Tibial nerve (tissue), 4 donors: ENCODE measurements around the gene PAAF1. TPM values are rescaled to one million over a fixed set of nuclear protein-coding genes. Genes with fewer than 3 reads are reported as not detected.

ENCODE experiments used
- DNase-seq, 2 donors: peaks; one replicate each; pipeline ENCODE4 v3.0.0-alpha.2; 2019; ENCODE audit warnings: low spot score in 2 of 2
- H3K27ac ChIP-seq, 4 donors: fragments of 200-600 bp; sonication (generic) in 3 of 4; one replicate each; pipeline ENCODE4 v1.5.1; 2017 to 2019; ENCODE audit warnings: mild to moderate bottlenecking in 1 of 4
- H3K27me3 ChIP-seq, 2 donors: fragments of 200-600 bp; sonication (generic) in 1 of 2; one replicate each; pipeline versions ENCODE4 v1.5.1 to v1.6.0; 2017 to 2019
- H3K36me3 ChIP-seq, 3 donors: fragments of 200-600 bp; sonication (generic); one replicate each; pipeline ENCODE4 v1.5.1; 2018 to 2019
- H3K4me1 ChIP-seq, 4 donors: fragments of 200-600 bp; sonication (generic) in 3 of 4; one replicate each; pipeline ENCODE4 v1.5.1; 2017 to 2019
- H3K4me3 ChIP-seq, 4 donors: fragments of 200-600 bp; sonication (generic) in 3 of 4; one replicate each; pipeline ENCODE4 v1.5.1; 2017 to 2019; ENCODE audit warnings: mild to moderate bottlenecking in 1 of 4, moderate library complexity in 1 of 4
- H3K9me3 ChIP-seq, 4 donors: fragments of 200-600 bp; sonication (generic) in 3 of 4; one replicate each; pipeline ENCODE4 v1.5.1; 2017 to 2019
- EP300 ChIP-seq, 2 donors: sonication (generic); formaldehyde crosslinking; IDR thresholded peaks; one replicate each; pipeline ENCODE4 v1.6.1; 2017; ENCODE audit warnings: antibody characterized with exemption in 2 of 2, mild to moderate bottlenecking in 1 of 2
- POLR2A ChIP-seq, 2 donors: fragments of 450-650 bp; IDR thresholded peaks; one replicate each; pipeline ENCODE4 v1.6.1; 2017; ENCODE audit warnings: antibody characterized with exemption in 2 of 2, mild to moderate bottlenecking in 2 of 2, moderate library complexity in 2 of 2
- WGBS, 2 donors: methylation state at CpG; one replicate each; pipeline ENCODE4 v1.1.5; 2018; 5-methylcytosine and 5-hydroxymethylcytosine counted together
- total RNA-seq, 4 donors: library from RNA; depleted of rRNA; stranded (reverse); fragments of >200 nt; gene quantifications; one replicate each; pipeline ENCODE4 v1.1.0, GENCODE V29; 2016
- TF ChIP-seq, protein P1 (sequence below), 5 experiments: fragments of 200-600 bp in 3 of 5; fragments of 450-650 bp in 2 of 5; sonication (generic) in 3 of 5; IDR thresholded peaks; one replicate each; pipeline ENCODE4 v1.5.1; 2016 to 2019; ENCODE audit warnings: antibody characterized with exemption in 5 of 5, mild to moderate bottlenecking in 3 of 5, moderate library complexity in 2 of 5

The PAAF1 gene, protein sequence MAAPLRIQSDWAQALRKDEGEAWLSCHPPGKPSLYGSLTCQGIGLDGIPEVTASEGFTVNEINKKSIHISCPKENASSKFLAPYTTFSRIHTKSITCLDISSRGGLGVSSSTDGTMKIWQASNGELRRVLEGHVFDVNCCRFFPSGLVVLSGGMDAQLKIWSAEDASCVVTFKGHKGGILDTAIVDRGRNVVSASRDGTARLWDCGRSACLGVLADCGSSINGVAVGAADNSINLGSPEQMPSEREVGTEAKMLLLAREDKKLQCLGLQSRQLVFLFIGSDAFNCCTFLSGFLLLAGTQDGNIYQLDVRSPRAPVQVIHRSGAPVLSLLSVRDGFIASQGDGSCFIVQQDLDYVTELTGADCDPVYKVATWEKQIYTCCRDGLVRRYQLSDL
- 10 to 100 TPM; 24.9 to 39.1 (median 32.7) TPM for total RNA-seq

DNA sequence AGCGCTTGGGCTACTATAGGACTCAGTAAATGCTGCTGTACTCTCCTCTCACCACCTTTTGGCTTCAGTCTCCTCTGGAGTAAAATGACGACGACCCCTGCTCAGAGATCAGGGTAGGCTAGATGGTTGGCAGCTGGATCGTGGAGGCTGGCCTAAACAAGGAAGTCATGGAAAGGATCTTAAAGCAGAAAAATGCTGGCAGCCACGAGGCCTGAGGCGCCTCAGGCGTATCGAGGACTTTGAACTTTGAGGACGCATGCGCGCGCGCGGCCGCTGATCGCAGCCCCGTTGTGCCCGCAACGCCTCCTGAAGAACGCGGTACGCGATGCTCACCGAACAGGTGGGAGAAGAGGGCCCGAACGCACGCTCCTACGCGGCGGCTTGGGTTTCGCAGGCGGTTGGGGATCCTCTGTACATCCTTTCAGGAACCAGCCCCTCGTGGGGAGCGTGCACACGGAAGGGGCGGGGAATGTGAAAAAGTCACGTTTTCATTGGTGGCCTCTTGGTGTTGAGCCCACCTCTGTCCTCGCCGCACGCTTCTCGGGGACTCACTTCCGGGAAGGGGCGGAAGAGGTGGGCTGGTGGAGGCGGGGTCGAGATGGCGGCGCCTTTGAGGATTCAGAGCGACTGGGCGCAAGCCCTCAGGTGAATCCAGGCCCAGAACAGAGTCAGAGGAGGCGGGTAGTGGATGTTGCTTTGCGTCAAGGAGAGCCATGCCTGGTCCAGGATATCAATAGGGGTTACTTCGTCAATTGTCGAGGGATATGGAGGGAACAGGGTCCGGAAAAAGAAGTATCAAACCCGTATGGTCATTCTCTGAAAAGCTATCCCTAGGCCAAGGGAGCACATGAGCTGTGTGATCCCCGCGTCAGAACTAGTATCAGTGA lies at the start of gene PAAF1, which contains the start of gene COA4:
PAAF1 (plus strand) TSS at position 576 of the 887 bp plus-strand sequence; CDS start at position 599, 23 bp downstream.
COA4 (minus strand) TSS at position 423 of the 887 bp plus-strand sequence. CDS start 3,468 bp downstream, outside the sequence.
- TF ChIP-seq POLR2A (IDR thresholded peaks at IDR 0.05) (peak in 1 of 2 donors; percentile 50), EP300 (IDR thresholded peaks at IDR 0.05) (peak; percentile 66 to 89)
- TF ChIP-seq, protein P1, sequence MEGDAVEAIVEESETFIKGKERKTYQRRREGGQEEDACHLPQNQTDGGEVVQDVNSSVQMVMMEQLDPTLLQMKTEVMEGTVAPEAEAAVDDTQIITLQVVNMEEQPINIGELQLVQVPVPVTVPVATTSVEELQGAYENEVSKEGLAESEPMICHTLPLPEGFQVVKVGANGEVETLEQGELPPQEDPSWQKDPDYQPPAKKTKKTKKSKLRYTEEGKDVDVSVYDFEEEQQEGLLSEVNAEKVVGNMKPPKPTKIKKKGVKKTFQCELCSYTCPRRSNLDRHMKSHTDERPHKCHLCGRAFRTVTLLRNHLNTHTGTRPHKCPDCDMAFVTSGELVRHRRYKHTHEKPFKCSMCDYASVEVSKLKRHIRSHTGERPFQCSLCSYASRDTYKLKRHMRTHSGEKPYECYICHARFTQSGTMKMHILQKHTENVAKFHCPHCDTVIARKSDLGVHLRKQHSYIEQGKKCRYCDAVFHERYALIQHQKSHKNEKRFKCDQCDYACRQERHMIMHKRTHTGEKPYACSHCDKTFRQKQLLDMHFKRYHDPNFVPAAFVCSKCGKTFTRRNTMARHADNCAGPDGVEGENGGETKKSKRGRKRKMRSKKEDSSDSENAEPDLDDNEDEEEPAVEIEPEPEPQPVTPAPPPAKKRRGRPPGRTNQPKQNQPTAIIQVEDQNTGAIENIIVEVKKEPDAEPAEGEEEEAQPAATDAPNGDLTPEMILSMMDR (IDR thresholded peaks at IDR 0.05): peak in 1 of 5 experiments; percentile 32
- peak within 1 kb of the TSS; percentile 45 to 88 (median 85) for H3K27ac ChIP-seq
- peaks cover 0 to 38% (median 0%) of the 10 kb centered on the region in 3 donors for H3K36me3 ChIP-seq
- H3K27me3 ChIP-seq: no peaks in the 10 kb centered on the region
- H3K4me1 ChIP-seq: peaks cover 4 to 33% (median 14%) of the 10 kb centered on the region in 4 donors
- no peaks in the 10 kb centered on the region for H3K9me3 ChIP-seq
- peak; percentile 86 to 92 for DNase-seq
- WGBS, 2 donors: 0 to 1% methylated on average over 57 of the region's 57 CpGs
- H3K4me3 ChIP-seq: peak within 1 kb of the TSS; percentile 61 to 88 (median 80)

DNA sequence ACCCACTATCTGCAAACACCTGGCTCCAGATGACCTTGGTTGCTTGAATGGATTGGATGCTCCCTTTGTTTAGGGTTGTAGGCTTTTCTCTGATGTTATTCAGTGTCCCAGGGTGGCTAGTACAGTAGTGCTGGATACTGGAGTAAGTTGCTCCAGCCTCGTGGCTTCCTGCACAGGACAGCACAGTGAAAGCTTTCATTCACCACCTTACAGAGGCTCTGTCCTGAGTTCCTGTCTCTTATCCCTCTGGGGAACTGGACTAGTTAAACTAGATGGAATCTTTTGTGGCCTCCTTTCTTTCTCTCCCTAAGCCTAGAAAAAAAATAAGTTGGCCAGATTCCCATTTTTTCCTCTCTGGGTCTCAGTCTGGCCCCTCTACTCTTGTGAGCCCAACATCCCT lies 46.5 kb upstream of the PAAF1 start:
- 44 to 46% methylated on average over 1 of the region's 1 CpG for WGBS, 2 donors
- H3K9me3 ChIP-seq: no peaks in the 10 kb centered on the region
- H3K36me3 ChIP-seq: peaks cover 0 to 68% (median 0%) of the 10 kb centered on the region in 3 donors
- no peaks in the 10 kb centered on the region for H3K4me1 ChIP-seq
- TF ChIP-seq, protein P1 (IDR thresholded peaks at IDR 0.05): no peak
- TF ChIP-seq POLR2A (IDR thresholded peaks at IDR 0.05): no peak
- no peak for TF ChIP-seq EP300 (IDR thresholded peaks at IDR 0.05)
- no peak overlapping the region for H3K4me3 ChIP-seq
- H3K27me3 ChIP-seq: no peaks in the 10 kb centered on the region
- H3K27ac ChIP-seq: no peak overlapping the region
- no peak for DNase-seq

DNA sequence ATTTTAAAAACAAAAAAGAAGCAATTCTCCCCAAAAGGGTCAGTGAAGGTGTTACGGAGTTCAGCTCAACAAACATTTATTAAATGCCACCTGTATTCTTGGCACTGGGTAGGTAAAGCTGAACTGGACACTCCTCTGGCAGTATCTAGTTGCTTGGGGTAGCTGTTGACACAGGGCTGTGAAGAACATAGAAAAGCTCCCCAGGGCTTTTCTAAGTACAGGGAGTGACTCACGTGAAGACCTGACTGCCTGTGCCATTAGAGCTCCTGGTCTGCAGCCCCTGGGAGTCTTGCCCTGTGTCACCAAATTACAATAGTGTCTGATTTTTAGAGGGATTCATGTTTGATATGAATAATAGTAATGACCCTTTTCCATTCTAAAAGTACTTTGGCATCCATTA lies 43.7 kb upstream of the PAAF1 start:
- Histone ChIP-seq H3K4me3 (no peak overlapping the region), H3K27me3 (no peaks in the 10 kb centered on the region), H3K36me3 (peaks cover 0 to 51% (median 0%) of the 10 kb centered on the region in 3 donors), H3K27ac (no peak overlapping the region), H3K4me1 (no peaks in the 10 kb centered on the region), H3K9me3 (no peaks in the 10 kb centered on the region)
- no peak for DNase-seq
- WGBS, 2 donors: 80 to 81% methylated on average over 2 of the region's 2 CpGs
- no peak for TF ChIP-seq EP300 (IDR thresholded peaks at IDR 0.05)
- no peak for TF ChIP-seq POLR2A (IDR thresholded peaks at IDR 0.05)
- TF ChIP-seq, protein P1 (IDR thresholded peaks at IDR 0.05): no peak

DNA sequence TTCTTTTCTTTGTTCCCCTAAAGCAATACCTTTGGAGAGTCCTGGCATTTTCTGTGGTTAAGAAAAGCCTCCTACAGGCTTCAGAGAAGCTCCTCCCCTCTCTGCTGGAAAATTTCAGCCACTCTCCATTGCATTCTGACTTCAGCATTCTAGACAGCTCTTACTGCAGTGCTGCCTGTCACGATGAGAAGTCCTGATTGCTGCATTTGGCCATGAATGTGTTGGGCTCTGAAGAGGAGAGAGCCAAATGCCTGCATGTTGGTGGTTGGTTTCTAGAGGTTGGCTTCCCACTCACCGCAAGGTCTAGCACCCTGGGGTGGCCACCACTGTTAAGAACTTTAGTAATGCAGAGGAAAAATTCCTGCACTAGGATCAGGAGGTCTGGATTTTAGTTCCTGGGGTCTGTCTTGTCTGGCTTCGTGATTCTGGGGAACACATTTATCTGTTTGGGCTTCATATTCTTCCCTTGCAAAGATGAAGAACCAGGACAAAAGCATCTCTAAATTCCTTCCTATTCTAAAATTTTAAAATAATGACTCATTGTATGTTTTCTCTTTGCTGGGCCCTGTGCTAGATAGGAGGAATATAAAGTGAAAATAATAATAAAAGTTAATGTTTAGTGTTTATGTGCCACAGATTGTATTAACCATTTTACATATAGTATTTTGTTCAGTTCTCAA lies 38.2 kb upstream of the PAAF1 start:
- H3K4me3 ChIP-seq: no peak overlapping the region
- WGBS, 2 donors: 59 to 62% methylated on average over 3 of the region's 3 CpGs
- H3K9me3 ChIP-seq: no peaks in the 10 kb centered on the region
- H3K4me1 ChIP-seq: no peaks in the 10 kb centered on the region
- peak overlapping the region in 1 of 4 donors; percentile 13 for H3K27ac ChIP-seq
- peaks cover 0 to 23% (median 0%) of the 10 kb centered on the region in 3 donors for H3K36me3 ChIP-seq
- H3K27me3 ChIP-seq: no peaks in the 10 kb centered on the region
- TF ChIP-seq, protein P1 (IDR thresholded peaks at IDR 0.05): no peak
- TF ChIP-seq POLR2A (IDR thresholded peaks at IDR 0.05) (no peak), EP300 (IDR thresholded peaks at IDR 0.05) (no peak)
- no peak for DNase-seq
